NCI-H1436 treated with DMSO at 0.1 percent for 48 hours (cell line): ENCODE measurements around the gene ZBTB24.

Source experiments
- DNase-seq: peaks from one replicate; lab custom pipeline; 2025; lab: John Stamatoyannopoulos, UW

Gene ZBTB24

GRCh38 chr6:109498936-109499335 is 15.9 kb upstream of the ZBTB24 start:
- no peak for DNase-seq

GRCh38 chr6:109498052-109498451 is 15.0 kb upstream of the ZBTB24 start:
- no peak for DNase-seq

GRCh38 chr6:109496036-109496772 is 13.2 kb upstream of the ZBTB24 start:
- no peak for DNase-seq

GRCh38 chr6:109493865-109494264 is 10.8 kb upstream of the ZBTB24 start:
- no peak for DNase-seq

- peak; percentile 7 for DNase-seq
These were observed 8.4 kb upstream of the ZBTB24 start for GRCh38 chr6:109491207-109491938.

- DNase-seq, result no peak
These were observed 7.7 kb upstream of the ZBTB24 start for GRCh38 chr6:109490713-109491112.

- DNase-seq, result no peak
These were observed 5.0 kb upstream of the ZBTB24 start for GRCh38 chr6:109488001-109488400.

GRCh38 chr6:109486068-109486467 is 3.0 kb upstream of the ZBTB24 start:
- no peak for DNase-seq

GRCh38 chr6:109485266-109485935 is 2.4 kb upstream of the ZBTB24 start:
- DNase-seq, result no peak

- DNase-seq, result no peak
These were observed 1.1 kb upstream of the ZBTB24 start for GRCh38 chr6:109484122-109484521.

GRCh38 chr6:109483735-109484057 is 677 bp upstream of the ZBTB24 start:
- no peak for DNase-seq

- DNase-seq, result no peak
These were observed 2.0 kb downstream of the ZBTB24 start for GRCh38 chr6:109480993-109481480.

GRCh38 chr6:109478841-109479624 is 4.0 kb downstream of the ZBTB24 start:
- DNase-seq, result no peak

GRCh38 chr6:109478222-109478805 is 4.7 kb downstream of the ZBTB24 start:
- DNase-seq, result no peak

- DNase-seq, result no peak
These were observed 5.3 kb downstream of the ZBTB24 start for GRCh38 chr6:109477725-109478124.

GRCh38 chr6:109477184-109477583 is 5.8 kb downstream of the ZBTB24 start:
- no peak for DNase-seq

- DNase-seq, result no peak
These were observed 7.4 kb downstream of the ZBTB24 start for GRCh38 chr6:109475625-109476024.

GRCh38 chr6:109474995-109475394 is 8.0 kb downstream of the ZBTB24 start:
- no peak for DNase-seq

- DNase-seq, result no peak
These were observed 9.9 kb downstream of the ZBTB24 start for GRCh38 chr6:109473120-109473519.

- DNase-seq, result no peak
These were observed 10.7 kb downstream of the ZBTB24 start for GRCh38 chr6:109472132-109472995.
